IPS DF 19.7 (cell line): Measurements from ENCODE around the gene LFNG.
"Not testable (repeated sequence)": the region's sequence is repeated elsewhere in the genome, so short reads cannot be mapped to it uniquely, and the experiment has no call there.

ENCODE experiments used
- DNase-seq: peaks from one replicate; pipeline ENCODE4 v3.0.0-alpha.2; 2013; ENCODE audit warnings: low read depth, low spot score

LFNG gene

DNA sequence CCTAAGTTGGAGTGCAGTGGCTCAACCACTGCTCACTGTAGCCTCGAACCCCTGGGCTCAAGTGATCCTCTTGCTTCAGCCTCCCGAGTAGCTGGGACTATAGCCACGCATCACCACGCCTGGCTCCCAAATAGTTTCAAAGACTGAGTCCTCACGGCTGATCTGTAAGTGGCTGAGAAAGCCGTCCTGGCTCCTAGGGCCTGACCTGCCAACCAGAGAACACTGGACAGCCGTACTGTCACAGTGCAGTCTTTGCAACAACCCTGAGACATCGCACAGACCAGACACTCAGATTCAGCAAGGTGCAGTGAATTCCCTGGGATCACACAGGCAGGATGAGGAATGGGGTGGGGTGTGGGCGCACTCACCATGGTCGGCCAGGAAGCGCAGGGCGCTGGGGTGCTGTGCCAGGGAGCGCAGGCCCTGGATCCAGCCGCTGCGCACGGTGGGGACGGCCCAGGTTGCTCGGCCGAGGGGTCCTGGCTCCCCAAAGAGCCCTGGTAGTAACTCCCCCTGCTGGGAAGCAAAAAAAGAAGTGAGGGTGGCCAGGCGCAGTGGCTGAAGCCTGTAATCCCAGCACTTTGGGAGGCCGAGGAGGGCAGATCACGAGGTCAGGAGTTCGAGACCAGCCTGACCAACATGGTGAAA is 25.1 kb downstream of the LFNG start:
- no peak for DNase-seq

DNA sequence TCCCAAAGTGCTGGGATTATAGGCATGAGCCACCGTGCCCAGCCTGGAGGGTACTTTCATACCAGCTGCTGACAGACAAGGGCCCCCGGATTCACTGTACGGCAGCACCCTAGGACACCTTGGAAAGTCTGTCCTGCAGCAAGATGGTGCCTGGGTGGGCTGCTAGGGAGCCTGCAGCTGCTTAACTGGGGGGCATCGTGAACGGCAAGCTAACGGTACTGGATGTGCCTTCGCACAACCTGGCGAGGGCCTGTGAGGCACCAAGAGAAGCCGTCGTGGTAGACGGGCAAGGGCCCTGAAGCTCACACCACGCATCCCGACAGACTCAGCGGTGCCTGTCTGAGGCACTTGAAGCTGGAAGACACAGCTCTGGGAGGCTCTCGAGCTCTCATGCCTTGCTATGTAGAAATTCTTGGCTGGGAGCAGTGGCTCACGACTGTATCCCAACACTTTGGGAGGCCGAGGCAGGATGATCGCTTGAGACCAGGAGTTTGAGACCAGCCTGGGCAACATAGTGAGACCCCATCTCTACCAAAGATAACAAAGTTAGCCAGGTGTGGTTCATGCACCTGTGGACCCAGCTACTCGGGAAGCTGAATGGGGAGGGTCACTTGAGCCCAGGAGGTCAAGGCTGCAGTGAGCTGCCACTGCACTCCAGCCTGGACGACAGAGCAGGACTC is 26.3 kb downstream of the LFNG start:
- DNase-seq: no peak

GRCh38 chr7:2546776-2547586 is 27.4 kb downstream of the LFNG start:
- DNase-seq: no peak

DNA sequence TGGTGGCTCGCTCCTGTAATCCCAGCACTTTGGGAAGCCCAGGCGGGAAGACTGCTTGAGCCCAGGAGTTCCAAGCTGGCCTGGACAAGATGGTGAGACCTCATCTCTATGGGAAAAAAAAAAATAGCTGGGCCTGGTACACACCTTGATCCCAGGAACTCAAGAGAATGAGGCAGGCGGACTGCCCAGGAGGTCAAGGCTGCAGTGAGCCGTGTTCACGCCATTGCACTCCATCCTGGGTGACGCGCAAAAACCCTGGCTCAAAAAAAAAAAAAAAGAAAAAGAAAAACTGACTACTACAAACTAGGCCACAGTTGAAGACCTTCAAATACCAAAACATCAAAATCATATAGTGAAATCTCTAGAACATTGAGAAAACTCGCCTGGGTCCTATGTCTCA is 31.8 kb downstream of the LFNG start:
- no peak for DNase-seq

GRCh38 chr7:2553108-2553507 is 33.5 kb downstream of the LFNG start:
- DNase-seq: no peak

- DNase-seq: no peak
Measured at GRCh38 chr7:2553831-2554581, 34.4 kb downstream of the LFNG start.

DNA sequence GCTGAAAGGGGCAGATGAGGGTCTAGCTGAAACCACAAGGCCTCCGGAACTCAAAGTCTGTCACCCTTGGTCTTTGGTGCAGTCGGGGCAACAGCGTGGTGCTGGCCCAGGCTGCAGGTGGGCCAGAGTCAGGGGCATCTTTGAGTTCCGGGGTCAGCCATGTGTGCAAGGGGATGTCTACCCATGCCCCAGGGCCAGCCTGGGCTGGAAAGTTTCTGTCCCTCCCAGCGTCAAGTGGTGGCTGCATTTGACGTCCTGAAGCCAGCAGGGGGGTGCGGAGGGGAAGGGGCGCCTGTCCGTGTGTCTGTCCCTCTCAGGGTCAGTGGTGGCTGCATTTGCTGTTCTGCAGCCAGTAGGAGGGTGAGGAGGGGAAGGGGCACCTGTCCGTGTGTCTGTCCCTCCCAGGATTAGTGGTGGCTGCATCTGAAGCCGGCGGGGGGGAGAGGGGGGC is 35.1 kb downstream of the LFNG start:
- DNase-seq: no peak

GRCh38 chr7:2555121-2556052 is 35.8 kb downstream of the LFNG start, which contains the start of gene BRAT1:
BRAT1 (minus strand) TSS chr7:2555524; CDS start chr7:2554431, 1,093 bp downstream.
- peak; percentile 91 for DNase-seq

GRCh38 chr7:2558629-2559282 is 39.2 kb downstream of the LFNG start, which contains the start of gene IQCE:
IQCE (plus strand) TSS chr7:2558979; CDS start chr7:2559182, 203 bp downstream.
- peak; percentile 42 for DNase-seq

GRCh38 chr7:2559283-2559950 is 39.8 kb downstream of the LFNG start:
- DNase-seq: no peak

GRCh38 chr7:2563955-2564354 is 44.4 kb downstream of the LFNG start:
- DNase-seq: not testable (repeated sequence)

GRCh38 chr7:2564970-2565540 is 45.5 kb downstream of the LFNG start:
- no peak for DNase-seq

GRCh38 chr7:2566348-2566889 is 46.8 kb downstream of the LFNG start:
- DNase-seq: no peak

- DNase-seq: no peak
Measured at GRCh38 chr7:2566890-2567678, 47.5 kb downstream of the LFNG start.

DNA sequence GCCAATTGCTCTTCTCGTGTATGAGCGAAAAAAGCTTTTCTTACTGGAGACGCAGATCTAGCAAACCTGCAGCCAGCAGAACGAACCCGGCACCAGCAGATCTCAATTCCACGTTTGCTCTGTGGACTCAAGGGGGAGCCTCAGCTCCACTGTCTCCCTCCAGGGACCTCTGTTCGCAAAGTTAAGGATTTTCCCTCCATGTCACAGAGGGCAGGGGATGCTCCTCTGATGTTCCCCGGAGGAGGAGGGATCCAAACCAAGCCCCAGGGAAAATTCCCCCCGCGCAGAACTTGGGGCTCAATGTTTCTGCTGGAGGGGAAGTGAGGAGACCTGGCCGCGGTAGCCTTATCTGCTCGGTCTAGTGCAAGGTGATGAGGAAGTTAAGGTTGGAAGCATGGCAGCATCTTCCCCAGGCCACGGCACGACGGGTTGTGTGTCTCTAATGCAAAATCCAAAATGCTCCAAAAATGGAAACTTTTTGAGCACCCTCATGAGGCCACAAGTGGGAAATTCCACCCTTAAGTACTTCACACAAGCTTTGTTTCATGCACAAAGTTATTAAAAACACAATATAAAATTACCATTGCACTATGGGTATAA is 48.2 kb downstream of the LFNG start:
- peak; percentile 56 for DNase-seq

DNA sequence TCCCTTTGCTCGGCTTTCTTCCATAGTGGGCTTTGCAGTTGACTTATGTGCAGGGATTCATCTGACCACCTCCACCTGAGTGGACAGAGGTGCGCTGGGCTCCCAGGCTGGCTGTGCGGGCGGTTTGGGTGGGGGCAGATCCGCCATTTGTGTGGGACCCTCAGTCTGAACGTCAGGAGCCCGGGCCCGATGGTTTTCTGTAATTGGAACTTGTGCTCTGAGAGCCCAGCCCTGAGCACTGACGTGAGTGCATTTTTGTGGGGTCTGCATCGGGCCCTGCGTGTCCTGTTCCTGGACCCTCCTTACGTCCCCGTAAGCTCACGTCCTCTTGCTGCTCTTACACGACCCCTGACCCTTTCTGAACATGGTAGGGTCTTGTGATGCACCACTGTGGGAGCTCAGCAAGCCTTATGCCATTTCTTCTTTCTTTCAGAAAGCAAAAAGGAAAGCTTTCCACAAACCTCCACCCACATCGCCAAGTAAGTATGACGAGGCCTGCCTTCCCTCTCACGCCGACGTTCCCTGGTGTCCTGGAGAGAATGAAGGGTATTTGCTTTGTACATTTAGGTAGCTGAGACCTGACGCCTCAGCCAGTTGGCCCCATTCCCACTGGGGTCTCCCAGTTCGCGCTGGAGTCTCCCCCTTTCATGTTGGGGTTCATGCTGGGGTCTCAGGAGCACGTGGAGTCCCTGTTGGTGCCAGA is 49.1 kb downstream of the LFNG start:
- no peak for DNase-seq

DNA sequence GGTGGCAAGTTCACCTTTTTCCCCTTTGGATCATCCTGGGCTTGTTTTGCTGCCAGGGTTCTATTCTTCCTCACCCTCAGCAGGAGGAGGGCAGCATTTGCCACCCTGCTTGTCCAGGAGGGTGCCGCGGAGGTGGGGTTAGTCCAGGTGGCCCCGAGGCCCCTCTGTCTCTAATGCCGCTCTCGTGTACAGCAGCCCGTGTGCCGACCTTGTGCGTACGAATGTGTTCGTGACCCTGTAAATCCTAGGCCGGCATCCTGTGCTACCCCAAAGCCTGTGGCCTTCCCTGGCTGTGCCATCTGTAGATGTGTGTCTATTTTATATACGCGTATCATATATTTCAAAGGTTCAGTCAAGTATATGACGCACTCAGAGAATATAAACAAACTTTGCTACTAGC is 49.8 kb downstream of the LFNG start:
- DNase-seq: no peak
